Activated naive CD4-positive, alpha-beta T cell (primary cell): ENCODE measurements around the gene MRPS9.

Experiments used
- DNase-seq, 4 experiments: peaks; one replicate each; lab custom pipeline; 2025; lab: John Stamatoyannopoulos, UW

Gene MRPS9

DNA sequence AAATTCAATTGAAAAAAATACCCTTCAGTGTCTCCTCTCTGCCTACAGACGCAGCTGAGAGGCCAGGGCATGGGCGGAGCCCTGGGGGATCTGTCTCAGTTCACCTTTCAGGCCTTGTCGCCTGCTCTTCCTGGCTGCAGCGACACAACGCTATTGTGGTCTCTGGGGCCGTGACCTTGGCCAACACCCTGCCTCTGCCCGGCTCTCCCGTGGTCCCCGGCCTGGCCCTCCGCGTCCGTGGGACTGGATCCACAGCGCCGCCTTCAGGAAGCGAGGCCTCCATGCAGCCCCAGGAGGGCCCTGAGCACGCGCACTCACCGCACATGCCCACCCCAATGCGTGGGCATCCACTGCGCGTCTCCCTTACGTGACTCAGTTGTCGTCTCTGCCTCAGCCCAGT is 81.1 kb downstream of the MRPS9 start:
- DNase-seq = no peak

DNA sequence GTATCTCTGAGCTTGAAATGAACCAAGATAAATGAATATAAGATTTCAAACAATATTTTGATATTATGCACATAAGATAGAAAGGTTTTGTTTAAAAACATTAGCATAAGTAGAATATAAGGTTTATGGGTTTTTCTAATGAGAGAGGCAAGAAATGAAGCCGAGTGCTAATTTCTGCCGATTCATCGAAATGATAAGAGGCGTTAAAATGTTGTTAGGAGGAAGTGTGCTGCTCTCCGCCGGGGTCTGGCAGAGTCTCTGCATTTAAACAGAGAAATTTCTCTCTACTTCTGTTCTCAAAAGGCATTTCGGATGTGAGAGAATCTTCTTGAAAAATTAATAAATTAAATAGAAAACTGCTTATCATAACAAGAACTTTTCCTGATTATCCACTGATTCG is 83.6 kb downstream of the MRPS9 start:
- no peak for DNase-seq

DNA sequence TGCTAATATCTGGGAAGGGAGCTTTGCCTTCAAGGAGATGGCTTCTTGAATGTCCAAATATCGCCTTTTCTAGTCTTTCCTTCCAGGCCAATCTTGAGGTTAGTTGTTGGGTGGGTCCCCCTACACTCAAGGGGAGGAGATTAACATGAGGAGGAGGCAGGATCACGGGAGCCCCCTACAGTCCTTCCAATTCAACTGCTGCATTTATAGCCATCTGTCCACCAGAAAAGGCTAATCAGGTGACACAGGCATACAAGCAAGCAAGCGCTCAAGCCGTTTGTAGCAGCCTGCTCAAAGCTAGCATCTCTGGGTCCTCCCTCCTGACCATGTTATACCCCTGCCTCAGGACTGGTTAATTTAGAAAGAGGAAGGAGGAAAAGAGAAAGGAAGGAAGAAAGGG is 87.6 kb downstream of the MRPS9 start:
- DNase-seq = no peak

DNA sequence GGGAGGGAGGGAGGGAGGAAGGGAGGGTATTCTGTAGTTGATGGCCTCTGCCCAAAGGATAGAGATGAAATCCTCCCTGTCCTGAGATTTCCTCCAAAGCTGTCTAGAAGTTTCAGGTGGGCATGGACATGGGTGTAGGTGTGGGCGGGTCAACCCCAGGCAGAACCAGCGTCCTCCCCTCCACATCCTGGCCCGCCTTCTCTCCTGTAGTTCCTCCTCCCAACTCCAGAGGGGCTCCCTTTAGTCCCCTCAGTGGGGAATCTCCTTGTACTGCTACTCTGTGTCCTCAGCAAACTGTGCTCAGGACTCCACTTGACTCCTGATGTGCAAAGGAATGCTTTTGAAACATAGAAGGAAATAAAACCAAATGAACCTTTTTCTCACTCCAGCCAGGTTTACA is 88.1 kb downstream of the MRPS9 start:
- DNase-seq = no peak

DNA sequence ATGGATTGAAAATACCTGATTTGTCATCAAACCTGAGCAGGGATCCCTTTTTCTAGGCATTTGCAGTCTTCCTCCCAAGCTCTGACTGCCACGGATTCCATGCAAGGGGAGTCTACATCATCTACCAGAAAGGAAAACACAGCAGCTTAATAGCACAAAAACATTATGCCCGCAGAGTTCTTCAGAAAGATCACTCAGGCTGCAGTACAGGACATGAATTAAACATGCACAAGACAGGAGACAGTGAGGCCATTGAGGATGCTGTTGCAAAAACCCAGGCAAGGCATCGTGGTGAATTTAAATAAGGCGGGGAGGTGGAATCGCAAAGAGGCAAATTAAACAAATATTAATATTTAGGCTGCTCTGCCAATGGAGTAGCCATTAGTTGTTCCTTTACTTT is 88.5 kb downstream of the MRPS9 start:
- DNase-seq = no peak

DNA sequence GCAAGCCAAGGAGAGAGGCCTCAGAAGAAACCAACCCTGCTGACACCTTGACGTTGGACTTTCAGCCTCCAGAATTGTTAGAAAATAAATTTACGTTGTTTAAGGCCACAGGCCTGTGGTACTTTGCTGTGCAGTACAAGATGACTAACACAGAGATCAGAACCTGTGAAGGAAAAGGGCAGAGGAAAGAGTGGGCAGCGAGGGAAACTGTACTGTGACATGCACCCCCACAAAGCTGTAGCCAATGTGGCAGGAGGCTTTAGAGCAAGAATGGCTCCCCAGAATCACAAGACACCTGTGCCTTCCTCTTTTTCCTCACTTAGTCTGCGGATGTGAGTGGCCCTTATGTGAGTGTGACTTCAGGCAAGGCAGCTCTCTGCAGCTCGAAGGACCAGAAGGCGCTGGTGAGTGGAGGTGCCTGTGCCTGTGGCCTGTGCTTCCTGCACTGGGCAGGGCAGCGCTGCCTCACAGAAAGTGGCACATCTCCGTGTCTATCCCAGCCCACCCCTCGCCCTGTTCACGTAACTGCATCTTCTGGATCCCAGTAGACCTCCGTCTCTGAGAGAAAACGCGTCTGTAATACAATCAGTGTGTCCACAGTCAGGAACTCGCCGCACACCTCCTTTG is 89.5 kb downstream of the MRPS9 start:
- DNase-seq = no peak

DNA sequence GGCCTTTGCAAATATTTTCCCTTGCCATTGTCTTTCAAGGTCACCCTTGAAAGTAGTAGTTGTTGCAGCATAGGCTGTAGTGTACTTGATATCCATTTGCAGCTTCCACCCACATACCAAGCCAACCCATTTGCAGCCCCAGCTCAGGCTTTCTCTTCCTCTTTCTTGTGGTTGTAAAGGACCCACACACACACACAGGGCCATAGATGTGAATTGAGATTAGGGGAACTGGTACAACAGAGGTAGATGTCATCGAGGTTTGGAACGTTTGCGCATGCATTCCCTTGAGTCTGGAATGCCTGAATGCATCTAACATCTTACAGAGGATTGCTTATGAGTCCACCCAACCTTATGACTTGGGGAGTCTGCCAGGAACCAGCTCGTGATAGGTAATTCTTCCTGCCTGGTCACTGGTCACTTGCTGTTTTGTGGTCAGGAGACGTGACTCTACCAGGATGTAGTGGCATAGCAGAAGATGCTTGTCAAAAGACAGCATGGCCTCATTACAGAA is 91.9 kb downstream of the MRPS9 start:
- DNase-seq = no peak

DNA sequence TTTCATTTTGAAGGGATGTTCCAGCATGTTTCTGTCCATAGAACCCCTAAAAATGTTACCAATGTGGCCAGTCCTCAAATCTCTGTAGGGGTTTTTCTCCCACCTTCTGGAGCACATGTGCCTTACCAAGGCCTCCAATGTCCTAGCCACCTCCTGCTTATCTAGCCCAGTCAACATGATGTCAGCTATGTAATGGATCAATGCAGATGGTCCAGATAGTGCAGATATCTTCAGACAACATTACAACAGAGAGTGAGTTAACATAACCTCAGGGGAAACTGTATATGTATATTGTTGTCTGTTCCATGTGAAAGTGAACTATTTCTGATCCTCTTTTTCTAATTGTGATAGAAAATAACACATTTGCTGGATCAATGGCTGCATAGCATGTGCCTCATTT is 92.7 kb downstream of the MRPS9 start:
- no peak for DNase-seq

DNA sequence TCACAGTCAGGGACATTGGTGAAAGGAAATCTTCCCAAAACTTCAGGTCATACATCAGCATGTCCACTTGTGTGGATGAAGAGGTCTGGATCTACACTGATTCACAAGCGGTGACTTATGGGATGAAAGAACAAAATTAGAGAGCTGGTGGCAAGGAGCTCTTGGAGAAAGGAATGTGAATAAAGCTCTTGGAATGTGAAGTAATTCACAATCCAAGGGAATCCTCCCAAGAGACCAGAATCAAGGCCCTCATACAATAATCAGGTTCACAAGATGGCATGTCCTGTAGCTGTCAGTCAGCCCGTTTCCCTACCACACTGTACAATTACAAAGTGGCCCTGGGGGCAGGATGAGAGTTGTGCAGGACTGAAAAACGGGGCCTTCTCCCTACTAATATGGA is 96.2 kb downstream of the MRPS9 start:
- DNase-seq = no peak

DNA sequence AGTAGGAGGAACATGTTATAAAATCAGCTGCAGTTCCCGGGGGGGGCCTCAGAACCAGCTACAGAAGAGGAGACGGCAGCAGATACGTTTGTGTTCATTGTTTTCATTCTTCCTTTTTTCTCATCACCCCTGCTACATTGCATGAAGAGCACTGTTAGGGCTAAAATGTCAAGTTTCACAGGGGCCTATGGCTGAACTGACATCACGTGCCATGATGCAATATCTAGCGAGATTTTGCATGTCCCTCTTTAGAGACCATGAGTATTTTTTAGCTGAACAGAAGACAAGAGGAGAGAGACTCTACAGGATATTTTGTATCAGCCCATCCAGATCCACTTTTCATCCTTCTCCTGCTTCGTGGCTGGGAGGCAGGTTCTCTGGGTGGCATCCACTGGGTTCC is 97.6 kb downstream of the MRPS9 start:
- DNase-seq = no peak

DNA sequence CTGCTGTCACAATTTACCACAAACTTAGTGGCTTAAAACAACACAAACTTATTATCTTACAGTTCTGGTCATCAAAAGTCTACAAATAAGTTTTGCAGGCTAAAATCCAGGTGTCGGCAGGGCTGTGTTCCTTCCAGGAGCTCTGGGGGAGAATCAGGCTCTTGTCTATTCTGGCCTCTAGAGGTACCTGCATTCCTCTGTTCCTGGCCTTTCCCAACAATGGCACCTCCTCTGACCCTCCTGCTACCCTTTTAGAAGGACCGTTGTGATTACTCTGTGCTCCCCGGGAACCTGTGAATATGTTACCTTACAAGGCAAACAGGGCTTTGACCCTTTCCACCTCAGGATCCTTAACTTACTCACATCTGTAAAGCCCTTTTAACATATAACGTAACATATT is 98.5 kb downstream of the MRPS9 start:
- DNase-seq = no peak

DNA sequence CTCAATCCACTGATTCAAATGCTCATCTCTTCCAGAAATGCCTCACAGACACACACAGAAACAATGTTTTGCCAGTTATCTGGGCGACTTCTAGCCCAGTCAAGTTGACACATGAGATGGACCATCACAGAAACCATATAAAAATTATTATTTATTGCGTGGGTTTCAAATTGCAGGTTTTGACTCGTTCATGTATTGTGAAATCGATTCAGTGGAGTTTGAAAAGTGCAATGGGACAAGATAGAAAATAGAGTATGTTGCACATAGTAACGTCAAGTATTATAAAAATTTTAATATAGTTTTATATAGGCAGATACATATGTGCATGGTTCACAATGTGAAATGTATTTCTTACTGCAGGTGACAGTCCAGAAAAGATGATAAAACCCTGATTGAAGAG is 100.8 kb downstream of the MRPS9 start:
- DNase-seq = no peak

DNA sequence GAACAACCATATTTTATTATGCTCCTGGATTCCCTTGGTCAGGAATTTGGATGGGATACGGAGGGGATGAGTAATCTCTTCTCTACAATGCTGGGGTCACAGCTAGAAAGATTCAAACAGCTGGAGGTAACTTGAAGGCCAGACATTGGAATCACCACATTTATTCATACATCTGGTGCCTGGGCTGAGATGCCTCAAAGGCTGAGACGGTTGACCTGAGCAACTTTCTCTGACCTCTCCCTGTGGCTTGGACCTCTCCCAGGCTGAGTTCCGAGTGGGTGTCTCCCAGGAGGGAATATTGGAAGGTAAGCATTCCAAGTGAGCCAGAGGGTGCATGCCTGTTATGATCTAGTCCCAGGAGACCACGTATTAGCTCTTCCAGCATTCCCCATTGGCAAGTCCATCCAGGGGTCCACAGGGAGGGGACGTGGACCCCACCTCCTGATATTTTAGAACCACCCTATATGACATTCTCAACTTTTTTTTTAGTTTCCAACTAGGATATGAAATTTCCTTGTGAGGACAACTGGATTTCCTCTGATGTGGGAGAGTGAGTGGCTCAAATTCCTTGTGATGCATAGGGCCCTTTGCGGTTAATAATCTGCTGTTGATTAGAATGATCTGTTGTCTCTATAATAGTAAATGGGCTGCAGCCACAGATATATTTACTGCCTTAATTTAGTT is 101.8 kb downstream of the MRPS9 start:
- no peak for DNase-seq

DNA sequence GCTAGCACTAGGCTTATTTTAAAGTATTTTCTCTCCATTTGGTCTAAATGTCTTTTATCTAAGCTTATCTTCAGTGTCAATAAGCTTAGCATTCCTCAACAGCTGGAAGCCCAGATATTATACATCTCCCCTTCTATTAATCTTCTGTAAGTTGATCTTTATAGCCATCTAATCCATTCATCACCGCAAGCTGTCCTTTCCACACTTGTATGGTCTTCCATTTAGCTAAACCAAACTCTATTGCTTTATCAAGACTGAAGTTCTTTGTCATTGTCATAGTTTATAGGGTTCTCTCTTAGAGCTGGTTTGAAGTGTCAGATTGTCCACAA is 102.3 kb downstream of the MRPS9 start:
- no peak for DNase-seq

DNA sequence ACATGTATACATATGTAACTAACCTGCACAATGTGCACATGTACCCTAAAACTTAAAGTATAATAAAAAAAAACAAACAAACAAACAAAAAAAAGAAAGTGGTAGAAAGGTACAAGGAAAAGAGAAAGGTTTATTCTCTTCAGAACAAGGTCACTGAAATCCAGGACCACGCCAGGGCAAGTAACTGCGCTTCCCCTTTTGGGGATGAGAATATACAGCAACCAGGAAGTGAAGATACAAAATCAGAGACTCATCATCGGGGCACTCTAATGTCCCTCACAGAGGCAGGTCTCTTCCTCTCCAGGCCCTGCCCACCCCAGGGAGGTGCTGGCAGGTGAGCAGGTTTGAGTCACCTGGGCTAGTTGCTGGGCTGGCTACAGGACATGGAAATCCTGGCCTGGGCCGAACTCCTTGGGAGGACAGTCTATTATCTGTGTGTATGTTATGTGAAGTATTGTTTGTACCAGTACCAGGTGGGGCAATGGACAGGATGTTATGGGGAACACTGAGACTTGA is 103.3 kb downstream of the MRPS9 start:
- DNase-seq = no peak

DNA sequence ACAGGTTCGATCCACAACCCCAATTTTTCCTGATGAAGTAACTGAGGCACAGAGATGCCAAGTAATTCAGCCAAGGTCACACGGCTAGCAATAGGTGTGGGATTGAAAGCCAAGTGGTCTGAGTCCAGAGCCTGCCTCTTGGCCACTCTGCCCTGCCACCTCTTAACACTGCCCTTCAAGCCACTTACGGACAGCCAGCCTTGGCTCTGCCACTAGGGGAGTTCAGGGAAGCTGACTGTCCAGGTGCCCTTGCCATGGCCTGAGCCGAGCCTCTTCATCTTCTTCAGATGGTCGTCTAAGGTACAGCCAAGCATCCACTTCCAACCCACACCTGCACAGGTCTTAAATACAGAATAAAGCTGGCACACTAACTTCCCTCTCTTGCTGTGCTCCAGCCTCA is 104.4 kb downstream of the MRPS9 start:
- no peak for DNase-seq

DNA sequence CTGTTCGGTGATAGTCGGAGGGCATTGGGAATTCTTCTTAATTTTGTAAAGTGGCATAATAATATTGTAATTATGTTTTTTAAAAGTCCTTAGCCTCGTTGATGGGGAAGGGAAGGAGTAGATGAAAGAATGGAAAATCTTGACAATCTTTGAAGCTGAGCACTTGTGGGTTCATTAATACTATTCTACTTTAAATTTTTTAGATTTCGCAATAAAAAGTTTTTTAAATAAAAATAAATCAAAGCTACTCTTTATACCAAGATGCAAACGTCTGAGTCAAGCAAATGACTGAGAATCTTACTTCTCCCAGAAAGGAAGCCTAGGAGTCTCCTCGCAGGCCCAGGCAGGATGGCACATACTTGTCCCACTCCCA is 105.2 kb downstream of the MRPS9 start:
- no peak for DNase-seq

DNA sequence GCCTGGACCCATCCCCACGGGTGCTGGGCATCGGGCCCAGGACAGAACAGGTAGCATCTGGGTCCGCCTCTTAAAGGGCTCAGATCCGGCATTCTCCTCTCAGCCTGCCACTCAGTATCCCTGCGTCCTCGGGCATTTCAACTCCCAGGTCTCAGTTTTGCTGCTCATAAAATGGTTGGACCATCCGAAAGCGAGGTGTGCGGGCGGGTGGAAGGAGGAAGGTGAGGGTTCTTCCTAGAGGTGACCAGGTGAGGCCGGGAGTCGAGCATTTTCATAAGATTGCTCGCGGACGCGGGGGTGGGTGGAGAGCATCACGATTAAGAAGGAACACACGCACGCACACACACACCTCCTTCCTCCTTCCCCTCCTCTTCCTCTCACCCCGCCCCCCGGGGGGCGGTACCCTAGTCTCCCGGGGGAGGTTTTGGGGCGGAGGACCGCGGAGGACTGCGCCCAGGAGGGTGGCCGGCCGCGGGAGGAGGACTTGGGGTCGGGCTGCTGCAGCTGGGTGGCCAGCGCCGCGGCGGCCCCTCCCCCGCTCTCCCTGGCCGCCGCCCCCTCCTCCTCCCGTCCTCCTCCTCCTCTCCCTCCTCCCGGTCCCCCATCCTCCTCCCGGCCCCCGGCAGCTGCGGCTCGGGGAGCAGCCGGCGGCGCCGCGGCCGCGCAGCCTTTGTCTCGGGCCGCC is 105.7 kb downstream of the MRPS9 start:
- DNase-seq = no peak

DNA sequence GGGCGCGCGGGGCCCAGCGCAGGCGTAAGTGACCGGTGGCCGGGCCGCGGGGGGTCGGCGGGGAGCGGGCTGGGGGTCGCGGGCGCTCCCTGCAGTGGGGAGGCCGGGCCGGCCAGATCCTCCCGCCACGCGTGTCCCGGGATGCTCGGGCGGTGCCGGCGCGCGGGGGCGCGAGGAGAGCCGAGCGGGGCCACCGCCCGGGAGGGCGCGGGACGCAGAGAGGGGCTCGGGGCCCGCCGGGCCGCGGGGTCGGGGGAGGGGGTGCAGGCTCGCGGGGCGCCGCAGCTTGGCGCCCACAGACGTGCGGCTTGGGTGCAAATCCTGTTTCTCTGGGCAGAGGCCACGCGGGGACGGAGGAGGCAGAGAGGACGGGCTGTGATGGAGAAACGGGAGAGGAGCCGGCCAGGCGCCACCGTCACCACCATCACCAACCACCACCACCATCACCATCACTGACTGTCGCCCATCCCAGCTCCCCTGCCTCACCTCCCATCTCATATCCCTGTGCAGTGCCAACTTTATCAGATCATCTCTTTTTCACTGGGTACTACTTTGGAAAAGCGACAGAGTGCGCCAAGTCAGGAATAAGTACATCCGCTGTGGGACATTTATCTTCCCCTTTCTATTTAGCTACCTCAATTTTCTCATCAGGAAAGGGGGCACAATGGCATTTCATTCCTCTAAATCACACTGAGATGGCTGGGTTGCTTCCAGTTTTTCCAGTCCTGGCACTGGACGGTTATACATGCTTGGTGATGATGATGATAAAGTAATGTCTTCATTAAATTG is 106.5 kb downstream of the MRPS9 start:
- no peak for DNase-seq

DNA sequence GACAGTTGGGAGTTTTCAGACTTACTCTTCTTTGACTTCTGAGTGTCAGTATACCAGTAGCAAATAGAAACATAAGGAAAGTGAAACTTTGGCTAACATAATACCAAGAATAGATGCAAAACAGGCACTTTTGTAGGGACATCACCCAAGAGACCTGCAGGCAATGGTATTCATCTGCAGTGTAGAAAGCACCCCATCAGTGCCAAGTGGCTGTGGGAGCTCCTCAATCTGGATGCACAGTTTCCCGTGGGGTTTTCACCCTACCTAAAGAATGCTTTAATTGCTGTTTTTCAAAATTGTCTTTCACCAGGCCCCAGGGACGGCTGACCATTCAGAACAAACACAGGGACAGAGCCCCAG is 107.1 kb downstream of the MRPS9 start:
- DNase-seq = no peak

DNA sequence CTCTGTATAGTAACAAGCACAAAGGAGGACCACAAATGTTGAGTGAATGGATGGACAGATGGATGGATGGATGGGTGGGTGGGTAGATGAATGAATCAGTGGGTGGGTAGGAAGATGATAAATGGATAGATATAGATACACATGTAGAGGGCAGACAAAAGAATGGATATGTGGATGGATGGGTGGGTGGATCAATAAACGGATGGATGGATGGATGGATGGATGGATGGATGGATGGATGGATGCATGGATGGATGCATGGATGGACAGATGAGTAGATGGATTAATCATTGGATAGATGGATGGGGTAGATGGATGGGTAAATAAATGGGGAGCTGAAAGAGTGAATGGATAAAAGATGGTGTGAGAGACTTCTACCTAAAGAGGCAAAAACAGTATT is 111.4 kb downstream of the MRPS9 start:
- DNase-seq = no peak
